LNCAP (cell line): ENCODE data around the gene LAMB2.

Experiments
- TF ChIP-seq, protein P1 (sequence below): fragments of 450-650 bp; IDR thresholded peaks from 2 replicates; pipeline ENCODE4 v1.5.1; 2017; ENCODE audit warnings: mild to moderate bottlenecking

The LAMB2 gene

DNA sequence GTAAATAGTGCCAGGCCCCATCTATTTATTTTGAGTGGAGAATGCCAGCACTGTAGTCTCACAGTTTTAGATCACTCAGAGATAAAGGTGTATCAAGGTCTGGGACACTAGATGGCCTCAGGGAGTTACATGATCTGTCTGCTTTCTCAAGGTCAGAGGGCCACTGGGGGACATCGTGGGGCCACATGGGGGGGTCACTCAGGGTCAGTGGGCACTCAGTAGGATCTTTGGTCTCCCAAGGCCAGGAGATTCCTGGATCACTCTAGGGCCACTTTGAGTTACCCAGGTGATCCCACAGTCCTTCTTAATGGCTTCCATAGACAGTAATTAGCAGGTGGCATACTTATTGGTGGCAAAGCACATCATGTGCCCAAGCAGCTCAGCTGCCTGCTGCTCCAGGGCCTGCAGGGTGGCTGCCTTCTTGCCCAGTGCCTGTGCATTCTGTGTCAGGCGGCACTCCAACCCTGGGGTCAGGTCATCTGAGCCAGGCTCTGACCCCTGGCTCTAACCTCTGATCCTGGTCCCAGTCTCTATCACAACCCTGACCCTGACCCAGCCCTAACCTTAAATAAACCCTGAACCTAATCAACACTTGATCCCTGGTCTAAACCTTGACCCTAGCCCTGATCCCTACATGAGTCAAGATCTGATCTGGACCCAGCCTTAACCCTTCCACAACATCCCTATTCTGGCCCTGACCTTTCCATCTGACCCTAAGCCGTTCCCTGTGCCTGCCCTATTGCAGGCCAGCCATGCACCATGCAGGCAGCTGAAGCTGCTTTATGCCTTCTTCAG is 1.8 kb upstream of the LAMB2 start:
- TF ChIP-seq, protein P1, sequence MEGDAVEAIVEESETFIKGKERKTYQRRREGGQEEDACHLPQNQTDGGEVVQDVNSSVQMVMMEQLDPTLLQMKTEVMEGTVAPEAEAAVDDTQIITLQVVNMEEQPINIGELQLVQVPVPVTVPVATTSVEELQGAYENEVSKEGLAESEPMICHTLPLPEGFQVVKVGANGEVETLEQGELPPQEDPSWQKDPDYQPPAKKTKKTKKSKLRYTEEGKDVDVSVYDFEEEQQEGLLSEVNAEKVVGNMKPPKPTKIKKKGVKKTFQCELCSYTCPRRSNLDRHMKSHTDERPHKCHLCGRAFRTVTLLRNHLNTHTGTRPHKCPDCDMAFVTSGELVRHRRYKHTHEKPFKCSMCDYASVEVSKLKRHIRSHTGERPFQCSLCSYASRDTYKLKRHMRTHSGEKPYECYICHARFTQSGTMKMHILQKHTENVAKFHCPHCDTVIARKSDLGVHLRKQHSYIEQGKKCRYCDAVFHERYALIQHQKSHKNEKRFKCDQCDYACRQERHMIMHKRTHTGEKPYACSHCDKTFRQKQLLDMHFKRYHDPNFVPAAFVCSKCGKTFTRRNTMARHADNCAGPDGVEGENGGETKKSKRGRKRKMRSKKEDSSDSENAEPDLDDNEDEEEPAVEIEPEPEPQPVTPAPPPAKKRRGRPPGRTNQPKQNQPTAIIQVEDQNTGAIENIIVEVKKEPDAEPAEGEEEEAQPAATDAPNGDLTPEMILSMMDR = peak; percentile 27; the same call in 1 of the 2 replicates

- TF ChIP-seq, protein P1 = no peak
These were observed 539 bp upstream of the LAMB2 start for GRCh38 chr3:49133226-49133951.

DNA sequence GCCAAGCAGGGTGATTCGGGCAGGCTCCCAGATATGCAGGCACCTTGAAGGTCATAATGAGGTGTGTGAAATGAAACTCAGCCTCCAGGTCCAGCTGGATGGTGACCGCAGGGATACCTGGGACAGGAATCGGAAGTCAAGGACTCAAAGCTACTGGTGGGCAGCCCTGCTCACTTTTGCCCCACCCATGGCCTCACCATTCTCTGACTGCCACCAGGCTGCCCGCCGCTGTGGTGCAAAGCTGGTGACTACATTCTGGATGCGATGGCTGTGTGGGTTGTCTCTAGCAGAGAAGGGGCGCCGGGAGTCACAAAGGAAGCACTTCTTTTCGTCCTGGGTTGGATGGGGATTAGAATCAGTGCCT is 795 bp downstream of the LAMB2 start:
- TF ChIP-seq, protein P1 = no peak

DNA sequence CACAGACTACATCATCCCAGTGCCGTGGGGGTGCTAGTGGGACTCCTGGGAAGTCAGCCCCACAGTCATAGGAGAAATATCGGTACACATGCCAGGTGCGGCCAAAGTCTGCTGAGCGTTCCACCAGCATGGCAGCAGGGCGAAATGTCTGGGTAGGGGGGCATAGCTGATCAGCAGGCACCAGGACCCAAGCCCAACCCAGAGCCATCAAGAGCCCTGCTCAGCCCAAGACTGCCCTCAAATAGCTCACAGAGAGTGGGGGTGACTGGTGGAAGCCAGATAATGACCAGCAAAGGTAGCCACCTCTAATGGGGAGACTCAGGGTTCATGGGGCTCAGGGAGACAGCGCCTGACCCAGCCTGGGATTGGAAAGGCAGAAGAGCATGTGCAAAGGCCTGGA is 1.3 kb downstream of the LAMB2 start:
- TF ChIP-seq, protein P1 = no peak

- TF ChIP-seq, protein P1 = no peak
These were observed 1.8 kb downstream of the LAMB2 start for GRCh38 chr3:49131040-49131439.

GRCh38 chr3:49124991-49125670 is 7.7 kb downstream of the LAMB2 start:
- TF ChIP-seq, protein P1 = peak; percentile 12; the same call in 1 of the 2 replicates

GRCh38 chr3:49124203-49124602 is 8.6 kb downstream of the LAMB2 start:
- TF ChIP-seq, protein P1 = no peak
